DMS53 treated with DMSO at 0.1 percent for 48 hours (cell line): ENCODE measurements around the gene PSMG2.

ENCODE experiments used
- DNase-seq: peaks from one replicate; lab custom pipeline; 2025; ENCODE audit not compliant: unreplicated experiment; lab: John Stamatoyannopoulos, UW

PSMG2 gene, protein sequence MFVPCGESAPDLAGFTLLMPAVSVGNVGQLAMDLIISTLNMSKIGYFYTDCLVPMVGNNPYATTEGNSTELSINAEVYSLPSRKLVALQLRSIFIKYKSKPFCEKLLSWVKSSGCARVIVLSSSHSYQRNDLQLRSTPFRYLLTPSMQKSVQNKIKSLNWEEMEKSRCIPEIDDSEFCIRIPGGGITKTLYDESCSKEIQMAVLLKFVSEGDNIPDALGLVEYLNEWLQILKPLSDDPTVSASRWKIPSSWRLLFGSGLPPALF

GRCh38 chr18:12702221-12703095 is at the start of gene PSMG2, which contains the start of gene CEP76:
Gene PSMG2, plus strand, starts transcription at chr18:12703042. Its CDS starts 66 bp downstream, at chr18:12703108.
Gene CEP76, minus strand, starts transcription at chr18:12702723. Its CDS starts 175 bp downstream, at chr18:12702548.
- peak; percentile 87 for DNase-seq

DNA sequence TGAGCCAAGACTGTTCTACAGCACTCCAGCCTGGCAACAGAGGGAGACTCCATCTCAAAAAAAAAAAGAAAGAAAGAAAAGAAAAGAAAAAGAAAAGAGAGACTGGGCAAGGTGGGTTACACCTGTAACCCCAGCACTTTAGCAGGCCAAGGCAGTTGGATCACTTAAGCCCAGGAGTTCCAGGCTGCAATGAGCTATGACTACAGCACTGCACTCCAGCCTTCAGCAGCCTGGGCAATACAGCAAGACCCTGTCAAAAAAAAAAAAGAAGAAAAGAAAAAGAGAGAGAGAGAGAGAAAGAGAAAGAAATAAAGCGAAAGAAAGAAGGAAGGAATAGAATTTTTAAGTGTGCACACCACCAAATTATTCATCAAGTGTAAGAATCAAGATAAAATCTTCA is 47.9 kb upstream of the PSMG2 start:
- no peak for DNase-seq

- DNase-seq = peak; percentile 21
Measured at GRCh38 chr18:12656605-12656937, 46.3 kb upstream of the PSMG2 start.

DNA sequence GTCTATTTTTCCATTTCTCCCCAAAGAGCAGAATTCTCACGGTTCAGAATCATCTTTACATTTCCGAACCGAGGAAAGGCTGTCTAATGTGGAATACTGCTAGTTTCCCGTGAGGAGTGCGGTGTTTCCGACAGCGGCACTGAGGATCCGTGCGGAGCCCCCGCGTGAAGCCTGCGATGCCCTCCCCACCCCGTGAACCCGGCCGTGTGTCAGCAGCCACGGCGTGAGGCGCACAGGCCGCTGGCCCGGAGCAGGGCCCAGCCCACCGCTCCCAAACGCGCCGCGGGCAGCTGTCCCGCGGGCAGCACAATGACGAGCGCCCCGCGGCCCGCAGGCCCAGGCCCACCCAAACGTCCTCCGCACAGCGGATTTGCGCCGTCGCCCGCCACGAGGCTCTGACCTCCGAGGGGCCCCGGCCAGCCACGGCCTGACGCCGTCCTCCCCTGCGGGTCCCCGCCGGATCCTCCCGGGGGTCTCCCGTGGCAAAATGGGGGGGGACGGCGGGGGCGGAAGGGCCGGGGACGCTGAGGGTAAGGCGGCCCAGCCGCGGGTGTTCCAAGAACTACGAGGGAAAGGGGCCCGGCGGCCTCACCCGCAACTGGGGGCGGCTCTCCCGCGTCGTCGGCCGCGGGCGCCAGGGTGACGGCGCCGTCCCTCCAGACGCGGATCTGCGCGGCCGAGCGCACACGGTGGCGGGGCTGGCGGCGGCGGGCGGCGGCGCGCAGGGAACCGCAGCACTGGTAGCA is 45.7 kb upstream of the PSMG2 start:
- DNase-seq = peak; percentile 41

DNA sequence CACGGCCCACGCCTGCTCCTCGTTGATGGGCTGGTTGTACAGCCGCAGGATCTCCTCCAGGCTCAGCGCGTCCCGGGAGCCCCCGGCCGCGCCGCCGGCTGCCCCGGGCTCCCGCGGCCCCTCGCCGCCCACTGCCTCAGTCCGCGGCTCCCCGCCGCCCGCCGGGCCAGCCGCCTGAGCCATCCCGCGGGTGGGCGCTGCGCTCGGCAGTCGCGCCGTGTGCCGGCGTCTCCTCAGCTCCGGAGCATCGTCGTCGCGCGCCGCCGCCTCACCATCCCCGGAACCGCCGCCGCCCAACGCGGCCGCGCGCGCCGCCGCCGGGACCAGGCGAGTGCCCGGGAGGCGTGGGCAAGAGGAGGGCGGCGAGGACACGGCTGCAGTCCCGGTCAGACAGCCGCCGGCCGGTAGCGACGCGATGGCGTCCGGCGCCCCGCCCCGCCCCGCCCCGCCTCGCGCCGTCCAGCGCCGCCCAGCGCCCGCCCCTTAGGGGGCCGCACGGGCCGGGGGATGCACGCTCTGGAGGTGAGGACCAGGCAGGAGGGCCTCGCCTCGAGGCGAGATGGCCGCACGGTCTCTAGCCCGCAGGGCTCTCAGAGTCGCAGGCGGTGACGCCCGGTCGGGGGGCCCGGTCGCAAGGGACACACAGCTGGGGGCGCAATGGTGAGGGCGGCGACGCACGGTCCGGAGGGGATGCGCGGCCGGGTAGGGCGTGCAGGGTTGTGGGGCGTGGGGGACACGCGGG is 45.0 kb upstream of the PSMG2 start, which contains the start of gene SPIRE1:
Gene SPIRE1 (minus strand): TSS at position 424 of the 742 bp plus-strand sequence. CDS start 241 bp downstream, at position 183.
- DNase-seq = peak; percentile 76

GRCh38 chr18:12658426-12659138 is 44.3 kb upstream of the PSMG2 start:
- DNase-seq = peak; percentile 67

DNA sequence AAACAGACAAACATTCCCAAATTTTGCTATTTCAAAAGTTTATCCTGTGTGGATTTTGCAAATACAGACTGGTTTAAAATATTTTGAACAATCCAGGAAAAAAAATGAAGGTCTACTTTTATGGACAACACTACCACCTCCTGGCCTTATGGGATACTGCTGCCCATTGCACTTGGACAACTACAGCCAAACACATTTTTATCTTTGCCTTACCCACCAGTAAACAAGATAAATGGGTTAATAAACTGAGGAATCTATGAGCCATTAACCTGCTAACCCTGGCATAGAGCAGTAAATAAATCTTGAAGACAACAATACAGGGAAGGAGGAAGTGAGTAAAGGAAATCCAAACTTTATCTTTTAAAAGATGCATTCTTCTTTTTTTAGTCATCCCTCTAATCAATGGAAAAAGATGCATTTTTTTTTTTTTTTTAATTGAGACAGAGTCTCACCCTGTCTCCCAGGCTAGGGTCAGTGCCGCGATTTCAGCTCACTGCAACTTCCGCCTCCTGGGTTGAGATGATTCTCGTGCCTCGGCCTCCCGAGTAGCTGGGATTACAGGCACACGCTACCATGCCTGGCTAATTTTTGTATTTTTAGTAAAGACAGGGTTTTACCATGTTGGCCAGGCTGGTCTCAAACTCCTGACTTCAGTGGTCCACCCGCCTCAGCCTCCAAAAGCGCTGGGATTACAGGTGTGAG is 42.8 kb upstream of the PSMG2 start:
- DNase-seq = peak; percentile 55

- no peak for DNase-seq
Measured at GRCh38 chr18:12668041-12668440, 34.8 kb upstream of the PSMG2 start.

DNA sequence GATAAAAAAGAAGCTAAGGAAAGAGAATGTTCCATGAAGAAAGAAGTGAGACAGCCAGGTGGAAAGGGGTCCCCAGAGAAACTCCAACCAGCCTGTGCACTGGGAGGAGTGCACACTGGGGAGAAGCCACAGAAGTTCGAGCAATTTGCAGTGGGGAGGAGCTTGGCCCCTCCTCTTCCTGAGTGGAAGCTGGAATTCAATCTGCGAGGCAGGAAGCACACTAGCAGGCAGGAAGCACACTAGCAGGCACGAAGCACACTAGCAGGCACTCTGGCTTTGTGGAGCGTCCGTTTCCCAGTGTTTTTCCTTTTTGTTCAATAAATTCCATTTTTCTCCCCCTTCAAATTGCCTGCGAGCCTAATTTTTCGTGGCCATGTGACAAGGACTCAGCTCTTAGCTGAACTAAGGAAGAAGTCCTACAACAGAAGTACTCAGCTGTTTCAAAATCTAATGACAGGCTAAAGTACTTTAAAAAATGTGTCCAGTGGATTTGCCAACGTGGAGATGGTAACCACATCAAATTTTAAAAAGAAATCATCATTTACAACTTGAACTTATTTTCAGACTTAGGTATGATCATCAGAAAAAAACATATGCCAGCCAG is 23.6 kb upstream of the PSMG2 start:
- peak; percentile 11 for DNase-seq

GRCh38 chr18:12686100-12686499 is 16.7 kb upstream of the PSMG2 start:
- DNase-seq = no peak

DNA sequence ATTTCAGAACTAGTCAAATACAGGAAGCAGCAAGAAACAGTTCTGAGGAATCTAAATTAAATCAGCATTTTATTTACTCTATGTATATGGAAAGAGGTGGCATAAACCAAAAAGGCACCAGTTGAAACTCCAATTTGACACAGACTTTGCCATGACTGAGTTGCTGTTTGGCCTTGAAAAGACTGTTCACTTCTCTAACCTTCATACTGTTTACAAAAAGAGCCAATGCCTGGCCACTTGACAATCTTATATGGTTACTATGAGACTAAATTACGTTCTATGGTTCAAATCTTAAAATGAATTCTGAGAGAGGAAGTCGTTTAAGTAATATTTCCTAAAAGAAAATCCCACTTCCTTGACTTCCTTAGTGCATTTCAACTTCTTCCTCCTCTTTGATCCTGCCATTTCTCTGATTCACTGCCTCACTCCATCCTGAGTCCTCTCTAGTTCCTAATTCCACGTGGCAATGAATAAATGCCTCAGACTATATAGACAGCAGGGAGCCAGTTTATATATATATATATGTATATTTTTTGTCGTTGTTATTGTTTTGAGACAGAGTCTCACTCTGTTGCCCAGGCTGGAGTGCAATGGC is 13.5 kb upstream of the PSMG2 start:
- no peak for DNase-seq

- no peak for DNase-seq
Measured at GRCh38 chr18:12692206-12692605, 10.6 kb upstream of the PSMG2 start.

- no peak for DNase-seq
Measured at GRCh38 chr18:12694032-12694431, 8.8 kb upstream of the PSMG2 start.

DNA sequence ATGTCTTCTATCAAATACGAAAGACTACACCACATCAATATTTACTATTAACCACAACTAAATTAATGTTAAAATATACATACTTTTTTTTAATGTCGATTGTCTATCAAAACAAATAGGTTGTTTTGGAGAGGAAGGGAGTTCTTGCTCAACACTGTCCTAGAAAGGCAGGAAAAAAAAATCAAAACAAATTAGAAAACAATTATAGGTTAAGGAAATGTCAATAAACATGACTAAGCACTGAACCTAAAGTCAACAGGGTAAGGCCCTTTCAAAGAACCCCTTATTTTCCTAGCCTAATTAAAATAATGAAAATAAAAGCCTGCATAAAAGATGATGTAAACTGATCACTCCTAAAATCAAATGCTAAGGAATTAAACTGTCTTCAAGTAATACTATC is 3.1 kb upstream of the PSMG2 start:
- no peak for DNase-seq

GRCh38 chr18:12701161-12701560 is 1.7 kb upstream of the PSMG2 start:
- no peak for DNase-seq

- DNase-seq = peak; percentile 58
Measured at GRCh38 chr18:12703096-12703567, 290 bp downstream of the PSMG2 start.

DNA sequence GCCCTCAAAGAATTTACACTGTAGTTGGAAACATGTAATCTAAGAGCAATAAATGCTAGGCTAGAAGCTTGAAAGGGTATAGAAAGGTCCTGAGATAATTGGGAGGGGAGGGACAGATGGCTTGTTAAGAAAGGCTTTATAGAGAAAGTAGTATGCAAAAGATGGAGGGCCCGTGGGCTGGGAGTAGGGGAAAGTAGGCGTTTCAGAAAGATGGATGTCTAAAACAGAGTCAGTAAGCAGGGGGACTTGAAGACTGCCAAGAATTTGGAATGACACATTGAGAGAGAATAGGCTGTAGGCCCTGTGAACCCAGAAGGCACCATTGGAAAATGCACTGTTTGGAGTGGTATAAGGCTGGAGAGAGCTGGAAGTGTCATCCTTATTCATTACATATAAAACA is 822 bp downstream of the PSMG2 start:
- DNase-seq = peak; percentile 21

GRCh38 chr18:12711446-12711845 is 8.6 kb downstream of the PSMG2 start:
- DNase-seq = no peak
